Thoracic aorta (tissue), 2 donors: ENCODE results near the gene CRY2. TPM values are rescaled to one million over a fixed set of nuclear protein-coding genes. Genes with fewer than 3 reads are reported as not detected.
"Not testable (repeated sequence)": the region's sequence is repeated elsewhere in the genome, so short reads cannot be mapped to it uniquely, and the experiment has no call there.

Source experiments
- ATAC-seq: fragments of 150-250 bp; one replicate; pipeline ENCODE4 v1.8.0; 2017; ENCODE audit warnings: low read depth; ENCODE audit not compliant: insufficient number of reproducible peaks, low FRiP score
- DNase-seq: peaks from one replicate; pipeline ENCODE4 v3.0.0-alpha.2; 2020; ENCODE audit warnings: low spot score
- H3K27ac ChIP-seq, 2 donors: fragments of 200-600 bp; sonication (generic); 1 replicate in 1 of 2; 2 replicates in 1 of 2; pipeline ENCODE4 v1.5.1; 2016; ENCODE audit warnings: mild to moderate bottlenecking in 2 of 2, moderate library complexity in 2 of 2
- H3K27me3 ChIP-seq: fragments of 200-600 bp; sonication (generic); replicated peaks from 2 replicates; pipeline ENCODE4 v1.6.0; 2016; ENCODE audit warnings: mild to moderate bottlenecking; ENCODE audit not compliant: insufficient read depth
- H3K36me3 ChIP-seq: fragments of 200-600 bp; sonication (generic); one replicate; pipeline ENCODE4 v1.5.1; 2016
- H3K4me1 ChIP-seq, 2 donors: fragments of 200-600 bp; sonication (generic); 1 replicate in 1 of 2; 2 replicates in 1 of 2; pipeline versions ENCODE4 v1.5.1 to v1.6.0; 2016; ENCODE audit warnings: low read depth in 2 of 2, mild to moderate bottlenecking in 1 of 2; ENCODE audit not compliant: control insufficient read depth in 1 of 2
- H3K4me3 ChIP-seq: fragments of 200-600 bp; sonication (generic); 2 replicates; pipeline ENCODE4 v1.5.1; 2016; ENCODE audit warnings: mild to moderate bottlenecking
- H3K9me3 ChIP-seq: fragments of 200-600 bp; sonication (generic); 2 replicates; pipeline ENCODE4 v1.5.1; 2016
- total RNA-seq, 2 donors: library from RNA; depleted of rRNA; stranded (reverse); fragments of >200 nt; gene quantifications; one replicate each; pipeline versions ENCODE4 v1.1.0 to v1.2.3, GENCODE V29; 2016
- TF ChIP-seq, protein P1 (sequence below): fragments of 200-600 bp; sonication (generic); IDR thresholded peaks from one replicate; pipeline ENCODE4 v1.5.1; 2019; ENCODE audit warnings: antibody characterized with exemption

CRY2 gene
- total RNA-seq, 2 donors from 2014 or later: 41.2 to 54.4 TPM

DNA sequence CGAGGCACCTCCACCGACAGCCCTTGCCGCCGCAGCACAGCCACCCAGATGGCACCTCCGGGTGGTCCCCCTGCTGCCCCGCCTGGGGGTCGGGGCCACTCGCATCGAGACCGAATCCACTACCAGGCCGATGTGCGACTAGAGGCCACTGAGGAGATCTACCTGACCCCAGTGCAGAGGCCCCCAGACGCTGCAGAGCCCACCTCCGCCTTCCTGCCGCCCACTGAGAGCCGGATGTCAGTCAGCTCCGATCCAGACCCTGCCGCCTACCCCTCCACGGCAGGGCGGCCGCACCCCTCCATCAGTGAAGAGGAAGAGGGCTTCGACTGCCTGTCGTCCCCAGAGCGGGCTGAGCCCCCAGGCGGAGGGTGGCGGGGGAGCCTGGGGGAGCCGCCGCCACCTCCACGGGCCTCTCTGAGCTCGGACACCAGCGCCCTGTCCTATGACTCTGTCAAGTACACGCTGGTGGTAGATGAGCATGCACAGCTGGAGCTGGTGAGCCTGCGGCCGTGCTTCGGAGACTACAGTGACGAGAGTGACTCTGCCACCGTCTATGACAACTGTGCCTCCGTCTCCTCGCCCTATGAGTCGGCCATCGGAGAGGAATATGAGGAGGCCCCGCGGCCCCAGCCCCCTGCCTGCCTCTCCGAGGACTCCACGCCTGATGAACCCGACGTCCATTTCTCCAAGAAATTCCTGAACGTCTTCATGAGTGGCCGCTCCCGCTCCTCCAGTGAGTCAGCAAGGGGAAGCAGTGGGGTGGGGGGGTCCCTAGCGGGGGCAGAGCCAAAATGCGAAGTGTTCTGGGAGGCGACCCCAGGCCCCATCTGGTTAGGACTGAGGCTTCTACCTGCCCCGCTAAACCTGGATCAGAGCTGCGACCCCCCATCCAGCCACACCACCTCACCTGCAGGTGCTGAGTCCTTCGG is 55.4 kb downstream of the CRY2 start:
- no peaks in the 10 kb centered on the region for H3K9me3 ChIP-seq
- TF ChIP-seq, protein P1, sequence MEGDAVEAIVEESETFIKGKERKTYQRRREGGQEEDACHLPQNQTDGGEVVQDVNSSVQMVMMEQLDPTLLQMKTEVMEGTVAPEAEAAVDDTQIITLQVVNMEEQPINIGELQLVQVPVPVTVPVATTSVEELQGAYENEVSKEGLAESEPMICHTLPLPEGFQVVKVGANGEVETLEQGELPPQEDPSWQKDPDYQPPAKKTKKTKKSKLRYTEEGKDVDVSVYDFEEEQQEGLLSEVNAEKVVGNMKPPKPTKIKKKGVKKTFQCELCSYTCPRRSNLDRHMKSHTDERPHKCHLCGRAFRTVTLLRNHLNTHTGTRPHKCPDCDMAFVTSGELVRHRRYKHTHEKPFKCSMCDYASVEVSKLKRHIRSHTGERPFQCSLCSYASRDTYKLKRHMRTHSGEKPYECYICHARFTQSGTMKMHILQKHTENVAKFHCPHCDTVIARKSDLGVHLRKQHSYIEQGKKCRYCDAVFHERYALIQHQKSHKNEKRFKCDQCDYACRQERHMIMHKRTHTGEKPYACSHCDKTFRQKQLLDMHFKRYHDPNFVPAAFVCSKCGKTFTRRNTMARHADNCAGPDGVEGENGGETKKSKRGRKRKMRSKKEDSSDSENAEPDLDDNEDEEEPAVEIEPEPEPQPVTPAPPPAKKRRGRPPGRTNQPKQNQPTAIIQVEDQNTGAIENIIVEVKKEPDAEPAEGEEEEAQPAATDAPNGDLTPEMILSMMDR: no peak
- no peak overlapping the region for H3K4me3 ChIP-seq
- H3K4me1 ChIP-seq: peaks cover 10 to 22% of the 10 kb centered on the region in 2 donors
- DNase-seq (no peak), ATAC-seq (no peak)
- no peak overlapping the region for H3K27ac ChIP-seq
- no peaks in the 10 kb centered on the region for H3K36me3 ChIP-seq
- H3K27me3 ChIP-seq: no peaks in the 10 kb centered on the region

DNA sequence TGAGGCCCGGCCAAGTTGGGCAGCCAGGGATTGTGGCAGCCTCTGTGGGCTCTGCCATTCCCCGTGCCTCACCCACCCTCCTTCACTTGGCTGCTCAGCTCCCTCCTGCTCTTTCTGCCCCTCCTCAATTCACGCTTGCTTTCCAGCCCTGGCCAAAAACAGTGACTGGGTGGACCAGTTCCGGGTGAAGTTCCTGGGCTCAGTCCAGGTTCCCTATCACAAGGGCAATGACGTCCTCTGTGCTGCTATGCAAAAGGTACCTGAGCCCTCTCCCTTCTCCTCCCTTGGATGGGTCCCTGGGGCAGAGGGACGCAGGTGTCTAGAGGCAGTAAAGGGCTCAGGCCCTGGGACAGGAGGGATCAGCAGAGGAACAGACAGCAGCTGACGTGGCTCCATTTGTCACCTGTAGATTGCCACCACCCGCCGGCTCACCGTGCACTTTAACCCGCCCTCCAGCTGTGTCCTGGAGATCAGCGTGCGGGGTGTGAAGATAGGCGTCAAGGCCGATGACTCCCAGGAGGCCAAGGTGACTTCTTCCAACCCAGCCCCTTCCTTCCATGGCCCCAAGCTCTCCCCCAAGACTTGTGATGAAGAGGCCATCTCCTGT is 57.1 kb downstream of the CRY2 start:
- TF ChIP-seq, protein P1: no peak
- Histone ChIP-seq H3K27ac (no peak overlapping the region), H3K27me3 (no peaks in the 10 kb centered on the region), H3K36me3 (no peaks in the 10 kb centered on the region), H3K4me1 (peaks cover 6 to 15% of the 10 kb centered on the region in 2 donors), H3K9me3 (no peaks in the 10 kb centered on the region), H3K4me3 (no peak overlapping the region)
- ATAC-seq (no peak), DNase-seq (no peak)

DNA sequence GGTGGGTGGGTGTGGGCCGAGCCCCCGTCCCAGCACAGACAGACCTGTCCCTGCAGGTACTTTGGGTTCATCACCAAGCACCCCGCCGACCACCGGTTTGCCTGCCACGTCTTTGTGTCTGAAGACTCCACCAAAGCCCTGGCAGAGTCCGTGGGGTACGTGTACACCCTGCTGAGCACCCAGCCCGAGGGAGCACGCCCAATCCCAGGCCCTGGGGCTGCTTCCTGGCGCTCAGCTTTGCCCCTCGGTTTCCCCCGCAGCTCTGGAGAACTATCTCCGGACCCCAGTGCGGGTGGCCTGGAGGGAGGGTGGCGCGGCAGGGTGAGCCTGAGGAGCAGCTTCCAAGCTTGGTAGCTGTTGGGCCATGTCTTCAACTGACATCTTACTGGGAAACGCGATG is 57.8 kb downstream of the CRY2 start:
- TF ChIP-seq, protein P1: no peak
- H3K4me3 ChIP-seq: no peak overlapping the region
- H3K9me3 ChIP-seq: no peaks in the 10 kb centered on the region
- H3K27ac ChIP-seq: no peak overlapping the region
- ATAC-seq: no peak
- peaks cover 4 to 13% of the 10 kb centered on the region in 2 donors for H3K4me1 ChIP-seq
- H3K27me3 ChIP-seq: no peaks in the 10 kb centered on the region
- H3K36me3 ChIP-seq: no peaks in the 10 kb centered on the region
- no peak for DNase-seq

DNA sequence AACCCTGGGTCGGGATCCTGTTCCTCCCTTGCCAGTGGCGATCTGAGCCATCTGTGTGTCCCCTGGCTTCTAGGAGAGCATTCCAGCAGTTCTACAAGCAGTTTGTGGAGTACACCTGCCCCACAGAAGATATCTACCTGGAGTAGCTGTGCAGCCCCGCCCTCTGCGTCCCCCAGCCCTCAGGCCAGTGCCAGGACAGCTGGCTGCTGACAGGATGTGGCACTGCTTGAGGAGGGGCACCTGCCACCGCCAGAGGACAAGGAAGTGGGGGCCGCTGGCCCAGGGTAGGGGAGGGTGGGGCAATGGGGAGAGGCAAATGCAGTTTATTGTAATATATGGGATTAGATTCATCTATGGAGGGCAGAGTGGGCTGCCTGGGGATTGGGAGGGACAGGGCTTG is 58.3 kb downstream of the CRY2 start:
- not testable (repeated sequence) for H3K9me3 ChIP-seq, H3K36me3 ChIP-seq

DNA sequence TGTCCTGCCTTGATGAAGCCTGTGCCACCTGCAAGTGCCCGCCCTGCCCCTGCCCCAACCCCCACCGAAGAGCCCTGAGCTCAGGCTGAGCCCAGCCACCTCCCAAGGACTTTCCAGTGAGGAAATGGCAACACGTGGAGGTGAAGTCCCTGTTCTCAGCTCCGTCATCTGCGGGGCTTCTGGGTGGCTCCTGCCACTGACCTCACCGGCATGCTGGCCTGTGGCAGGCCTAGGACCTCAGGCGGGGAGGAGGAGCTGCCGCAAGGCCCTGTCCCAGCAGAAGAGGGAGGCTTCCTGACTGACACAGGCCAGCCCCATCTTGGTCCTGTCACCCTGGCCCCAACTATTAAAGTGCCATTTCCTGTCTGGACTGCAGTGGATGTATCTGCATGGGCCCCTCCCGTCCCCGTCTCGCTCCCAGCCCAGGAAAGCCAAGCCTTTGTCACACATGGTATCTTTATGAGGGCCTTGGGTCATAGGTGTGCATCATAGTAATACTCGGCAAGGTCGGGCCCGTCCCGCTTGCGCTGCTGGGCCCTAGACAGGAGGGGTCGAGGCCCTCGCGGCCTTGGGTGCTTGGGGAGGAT is 58.9 kb downstream of the CRY2 start:
- H3K4me1 ChIP-seq: peaks cover 0 to 4% of the 10 kb centered on the region in 2 donors
- H3K4me3 ChIP-seq: no peak overlapping the region
- H3K27me3 ChIP-seq: no peaks in the 10 kb centered on the region
- peaks cover 7% of the 10 kb centered on the region for H3K36me3 ChIP-seq
- TF ChIP-seq, protein P1: no peak
- DNase-seq (no peak), ATAC-seq (no peak)
- H3K9me3 ChIP-seq: no peaks in the 10 kb centered on the region
- no peak overlapping the region for H3K27ac ChIP-seq

More for the DNA sequence above, 58.3 kb downstream of the CRY2 start:
- not testable (repeated sequence) for DNase-seq, H3K27me3 ChIP-seq, H3K27ac ChIP-seq, H3K4me3 ChIP-seq, ATAC-seq
- peaks cover under 1 to 10% of the 10 kb centered on the region in 2 donors for H3K4me1 ChIP-seq
